HG02678 (cell line): ENCODE data around the gene SOCS1.
"Not testable (repeated sequence)": the region's sequence is repeated elsewhere in the genome, so short reads cannot be mapped to it uniquely, and the experiment has no call there.

Experiments
- ATAC-seq: cut with Tn5 transposase; IDR thresholded peaks from one replicate; pipeline ENCODE4 v1.9.1; 2021; ENCODE audit warnings: mild to moderate bottlenecking, moderate library complexity; ENCODE audit not compliant: unreplicated experiment

Gene SOCS1

DNA sequence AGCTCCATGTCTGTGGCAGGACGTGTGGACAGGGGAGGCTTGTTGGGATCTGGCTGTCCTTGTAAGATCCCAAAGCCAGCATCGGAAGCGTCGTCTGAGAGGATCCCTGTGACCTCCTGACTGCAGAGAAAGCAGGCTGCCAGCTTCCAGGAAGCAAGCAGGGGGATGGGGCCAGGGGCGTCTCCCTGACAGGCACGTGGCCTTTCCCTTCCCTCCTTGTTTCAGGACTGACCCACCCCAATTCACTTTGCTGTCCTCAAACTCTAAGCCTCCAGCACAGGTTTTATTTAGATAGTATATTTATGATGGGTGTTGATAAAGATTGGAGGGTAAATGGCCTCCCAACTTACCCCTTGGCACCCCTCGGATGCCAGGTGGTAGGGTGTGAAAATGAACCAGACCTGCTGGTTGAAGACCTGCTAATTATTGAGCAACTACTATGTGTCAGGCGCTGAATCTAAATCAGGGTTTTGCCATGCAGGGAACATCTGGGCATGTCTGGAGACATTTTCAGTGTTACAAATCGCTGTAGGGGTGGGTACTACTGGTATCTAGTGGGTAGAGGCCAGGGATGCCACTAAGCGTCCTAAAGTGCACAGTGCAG, 24.5 kb downstream of the SOCS1 start:
- ATAC-seq: no peak

DNA sequence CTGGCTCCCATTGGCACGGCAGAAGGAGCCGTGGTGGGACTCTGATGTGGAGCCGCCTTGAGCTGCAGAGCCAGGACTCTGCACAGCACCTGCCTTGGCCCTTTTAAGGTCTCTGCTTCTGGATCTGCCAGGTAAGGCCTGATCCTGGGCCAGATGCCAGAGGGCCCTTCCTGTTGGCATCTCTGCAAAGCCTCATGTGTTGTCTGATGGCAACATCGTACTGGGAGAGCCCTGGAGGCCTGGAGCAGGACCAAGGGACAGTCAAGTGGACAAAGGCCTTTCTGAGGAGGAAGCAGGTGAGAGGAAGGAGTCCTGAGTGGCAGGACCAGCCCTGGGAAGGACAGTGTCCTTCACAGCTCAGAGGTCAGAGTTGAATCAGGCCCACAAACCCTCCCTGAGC, 26.1 kb downstream of the SOCS1 start:
- no peak for ATAC-seq

DNA sequence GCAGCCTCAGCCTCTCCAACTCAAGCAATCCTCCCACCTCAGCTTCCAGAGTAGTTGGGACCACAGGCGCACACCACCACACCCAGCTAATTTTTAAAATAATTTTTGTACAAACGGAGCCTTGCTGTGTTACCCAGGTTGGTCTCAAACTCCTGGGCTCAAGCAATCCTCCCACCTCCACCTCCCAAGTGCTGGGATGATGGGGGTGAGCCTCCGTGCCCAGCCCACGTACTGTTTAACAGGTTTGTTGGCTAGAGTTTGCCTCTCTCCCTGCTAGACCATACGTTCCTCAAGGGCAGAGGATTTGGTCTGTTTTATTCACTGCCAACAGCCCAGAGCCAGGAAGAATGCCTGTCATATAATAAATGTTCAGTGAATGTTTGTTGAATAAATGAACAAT, 26.6 kb downstream of the SOCS1 start:
- no peak for ATAC-seq

DNA sequence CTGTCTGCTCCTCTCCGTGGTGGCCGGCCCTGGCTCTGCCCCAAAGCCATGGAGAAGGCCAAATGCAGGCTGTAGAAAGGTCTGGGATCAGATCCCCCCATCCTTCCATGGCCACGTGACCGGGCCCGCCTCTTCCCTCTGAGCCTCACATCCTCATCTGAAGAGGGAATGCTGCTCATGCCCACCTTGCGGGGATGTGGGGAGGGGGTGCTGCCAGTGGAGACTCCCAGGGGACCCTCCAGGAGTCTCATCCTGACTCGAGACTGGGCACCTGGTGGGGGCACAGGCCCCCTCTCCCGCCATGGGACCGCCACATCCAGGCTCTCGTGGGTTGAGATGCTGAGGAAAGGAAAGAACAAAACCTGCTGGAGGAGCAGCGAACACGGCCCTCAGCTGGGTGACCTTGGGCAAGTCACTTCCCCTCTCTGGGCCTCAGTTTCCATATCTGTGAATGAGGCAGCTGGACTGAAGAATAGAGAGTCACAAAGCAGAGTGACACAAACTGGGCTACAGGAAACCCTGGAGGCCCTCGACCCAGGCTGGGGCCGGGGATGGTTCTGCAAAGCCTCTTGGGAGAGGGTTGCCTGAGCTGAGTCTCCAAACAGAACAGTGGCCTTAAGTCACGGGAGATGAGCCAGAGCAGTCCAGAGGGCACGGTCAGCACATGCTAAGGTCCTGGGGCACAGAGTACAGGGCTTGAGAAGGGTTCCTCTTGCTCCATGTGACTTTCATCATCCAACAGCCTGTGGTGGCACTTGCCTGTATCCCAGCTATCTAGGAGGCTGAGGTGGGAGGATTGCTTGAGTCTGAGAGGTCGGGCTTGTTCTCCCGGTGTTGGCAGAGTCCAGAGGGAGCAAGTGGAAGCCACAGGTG, 30.1 kb downstream of the SOCS1 start:
- no peak for ATAC-seq

- peak; percentile 87 for ATAC-seq
Measured at GRCh38 chr16:11224894-11225676, 30.9 kb downstream of the SOCS1 start.

GRCh38 chr16:11224096-11224893, 31.7 kb downstream of the SOCS1 start:
- ATAC-seq: peak; percentile 42

- not testable (repeated sequence) for ATAC-seq
Measured at GRCh38 chr16:11220507-11220906, 35.5 kb downstream of the SOCS1 start.

DNA sequence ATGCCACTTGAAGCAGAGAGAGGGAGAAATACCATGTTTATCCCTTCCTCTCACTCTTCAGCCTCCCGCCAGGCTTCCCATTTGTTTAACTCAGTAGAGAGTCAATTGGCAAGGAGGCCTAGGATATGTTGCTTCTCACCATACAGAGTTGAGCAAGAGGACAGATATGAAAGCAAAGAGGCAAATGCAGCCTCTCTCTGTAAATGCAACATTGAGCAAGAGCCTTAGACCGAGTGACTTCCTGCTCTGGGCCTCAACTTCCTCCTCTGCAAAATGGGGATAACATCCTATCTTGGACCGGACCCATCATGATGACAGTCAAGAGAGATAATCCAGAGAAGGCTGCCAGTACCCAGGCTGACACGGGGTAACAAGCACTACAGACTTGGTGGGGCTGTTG, 36.8 kb downstream of the SOCS1 start:
- no peak for ATAC-seq

DNA sequence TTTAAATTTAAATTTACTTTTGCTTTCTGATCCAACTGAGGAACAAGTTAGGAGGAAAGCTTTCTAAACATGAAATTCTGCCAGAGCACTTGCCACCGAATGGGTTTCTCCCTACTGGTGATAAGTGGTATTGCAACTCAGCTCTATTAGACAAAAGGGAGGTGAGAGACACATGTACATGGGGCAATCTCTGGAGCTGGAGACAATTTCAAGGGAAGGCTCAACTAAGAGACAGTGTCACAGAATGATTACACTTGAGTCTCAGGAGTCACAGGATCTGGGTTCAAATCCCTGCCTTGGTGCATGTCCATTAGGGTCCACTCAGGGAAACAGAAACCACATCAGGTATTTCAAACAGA, 37.4 kb downstream of the SOCS1 start:
- ATAC-seq: no peak

- no peak for ATAC-seq
Measured at GRCh38 chr16:11217651-11218603, 38.1 kb downstream of the SOCS1 start.

- no peak for ATAC-seq
Measured at GRCh38 chr16:11215935-11216556, 40.0 kb downstream of the SOCS1 start.

GRCh38 chr16:11213799-11214198, 42.2 kb downstream of the SOCS1 start:
- ATAC-seq: no peak

DNA sequence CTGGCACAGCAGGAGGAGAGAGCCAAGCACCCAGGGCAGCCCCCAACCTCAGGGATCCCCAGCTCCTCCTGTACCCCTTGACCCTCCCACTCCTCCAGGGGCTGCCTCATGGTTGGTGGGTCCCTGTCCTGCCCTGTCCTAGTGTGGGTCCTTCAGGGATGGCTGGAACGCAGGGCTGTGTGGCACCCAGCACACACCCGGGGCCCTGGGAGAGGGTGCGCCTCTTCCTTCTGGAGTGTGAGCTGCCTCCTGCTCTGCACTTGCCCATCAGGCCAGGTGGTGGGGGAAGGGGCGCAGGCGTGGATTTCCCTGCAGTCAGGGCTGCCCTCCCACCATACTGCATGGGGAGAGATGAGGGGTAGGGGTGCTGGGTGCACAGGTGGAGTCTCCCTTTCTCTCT, 42.6 kb downstream of the SOCS1 start:
- ATAC-seq: no peak

DNA sequence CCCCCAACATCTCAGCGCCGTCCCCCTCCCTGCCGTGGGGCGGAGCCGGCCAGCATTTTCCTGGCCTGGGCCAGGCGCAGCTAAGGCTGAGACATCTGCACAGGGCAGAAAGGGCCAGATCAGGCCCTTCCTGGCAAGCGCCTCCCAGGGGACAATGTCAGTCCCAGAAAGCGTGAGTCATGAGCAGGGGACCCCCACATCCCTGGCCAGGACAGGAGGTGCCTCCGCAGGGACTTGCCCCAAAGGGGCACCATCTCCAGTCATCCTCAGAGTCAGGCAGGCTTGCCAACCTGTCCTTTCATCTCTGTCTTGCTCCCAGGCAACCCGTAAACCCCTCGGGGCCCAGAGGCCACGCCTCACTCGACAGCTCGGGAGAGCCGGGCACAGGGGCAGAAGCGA, 43.2 kb downstream of the SOCS1 start:
- ATAC-seq: no peak

DNA sequence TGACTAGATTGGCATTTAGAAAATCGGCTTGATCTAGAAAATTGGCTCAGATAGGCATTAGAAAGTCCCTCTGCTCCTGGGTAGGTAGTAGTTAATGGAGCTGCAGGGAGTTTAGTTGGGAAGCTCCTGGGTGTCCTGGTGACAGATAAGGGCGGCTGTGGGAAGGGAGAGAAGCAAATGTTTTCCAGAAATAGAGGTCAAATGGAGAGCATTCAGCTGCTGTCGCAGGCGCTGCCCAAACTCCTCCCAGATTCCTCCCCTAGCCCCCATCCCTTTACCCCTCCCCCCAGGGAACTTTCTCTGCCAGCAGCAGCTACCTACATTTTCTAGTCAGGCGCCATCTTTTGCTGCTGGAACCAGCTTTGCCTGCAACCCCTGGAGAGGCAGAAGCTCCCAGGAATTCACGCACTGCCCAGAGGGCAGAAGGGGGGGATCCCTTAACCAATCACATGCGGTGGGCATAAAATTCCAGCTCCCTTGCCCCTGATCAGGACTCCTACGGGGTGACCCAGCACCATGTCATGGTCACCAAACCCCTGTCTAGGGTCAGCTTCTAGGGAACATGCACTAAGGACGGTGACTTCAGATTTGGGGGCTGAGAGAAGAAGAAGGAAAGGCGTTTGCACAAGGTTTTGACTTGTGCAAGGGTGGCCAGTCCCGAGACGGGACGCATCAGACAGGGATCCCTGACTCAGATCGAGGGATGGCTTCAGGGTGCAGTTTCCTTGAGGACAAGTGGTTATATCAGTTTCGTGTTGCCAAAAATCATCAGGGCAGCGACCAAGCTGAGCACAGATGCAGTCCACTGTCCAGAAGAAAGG, 43.8 kb downstream of the SOCS1 start:
- ATAC-seq: no peak

DNA sequence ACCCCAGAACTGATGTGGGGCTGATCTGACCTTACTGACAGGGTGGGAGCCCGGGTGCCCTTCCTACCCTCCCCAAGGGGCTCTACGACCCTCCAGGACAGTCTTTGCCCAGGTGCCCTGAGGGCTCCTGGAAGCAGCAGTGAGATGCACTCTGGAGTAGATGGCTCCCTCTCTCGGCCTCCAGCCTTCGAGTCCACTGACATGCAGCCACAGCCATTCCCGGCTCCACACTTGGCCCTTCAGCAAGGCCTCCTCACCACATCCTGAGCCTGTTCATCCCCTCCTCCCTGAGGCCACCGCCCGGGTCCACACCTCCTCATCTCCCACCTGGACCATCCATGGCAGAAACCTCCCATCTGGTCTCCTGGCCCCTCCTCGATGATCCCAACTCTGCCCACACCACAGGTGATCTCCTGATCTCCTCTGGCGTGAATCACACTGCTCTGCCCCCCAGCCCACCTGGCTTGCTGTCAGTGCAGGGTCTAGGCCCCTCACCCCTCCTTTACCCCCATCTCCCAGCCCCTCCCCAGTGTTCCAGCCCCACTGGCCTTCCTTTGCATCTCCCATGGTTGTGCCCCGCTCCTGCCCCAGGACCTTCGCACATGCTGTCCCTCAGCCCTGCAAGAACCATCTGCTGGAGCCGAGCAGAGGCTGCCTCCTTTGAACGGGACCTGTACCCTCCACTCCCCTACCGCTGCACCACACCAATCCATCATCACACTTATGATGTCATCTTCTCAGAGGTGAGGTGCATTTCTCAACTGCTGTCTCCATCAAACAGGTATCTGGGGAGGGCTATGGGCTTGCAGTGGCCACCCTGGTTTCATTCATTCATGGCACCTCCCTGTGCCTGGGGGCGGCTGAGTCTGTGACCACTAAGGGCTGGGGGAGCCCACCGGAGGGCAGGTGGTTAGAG, 44.7 kb downstream of the SOCS1 start:
- ATAC-seq: no peak

DNA sequence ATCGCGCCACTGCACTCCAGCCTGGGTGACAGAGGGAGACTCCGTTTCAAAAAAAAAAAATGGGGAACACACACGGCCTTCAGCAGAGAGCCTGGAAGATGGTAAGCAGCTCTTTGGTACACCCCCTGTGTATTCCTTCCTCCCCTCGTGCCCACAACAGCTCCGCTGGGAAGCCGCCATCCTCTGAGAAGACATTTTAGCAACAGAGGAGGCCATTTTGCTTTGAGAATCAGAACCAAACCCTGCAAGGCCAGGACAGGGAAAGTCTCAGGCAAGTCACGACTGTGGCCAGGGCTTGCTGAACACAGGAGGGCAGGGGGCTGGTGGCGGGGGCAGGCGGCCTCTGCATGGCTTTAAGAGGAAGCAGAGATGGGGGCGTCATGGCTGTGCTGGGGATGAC, 45.7 kb downstream of the SOCS1 start:
- ATAC-seq: no peak
